ENCODE data around the gene ST8SIA2.

ST8SIA2 gene

GRCh38 chr15:92430069-92430440 lies 36.4 kb downstream of the ST8SIA2 start:
- Histone ChIP-seq H3K4me1 (ENCODE audit: insufficient read depth, low read length, poor library complexity, severe bottlenecking) (peaks cover 7% of the 10 kb centered on the region), H3K79me2 (ENCODE audit: insufficient read depth, low read length) (no peaks in the 10 kb centered on the region), H4K20me1 (ENCODE audit: insufficient read depth, low read length, poor library complexity, severe bottlenecking) (no peaks in the 10 kb centered on the region), H2AFZ (ENCODE audit: low read length) (no peak overlapping the region), H3F3A (ENCODE audit: low read depth) (no peaks in the 10 kb centered on the region), H3K4me3 (ENCODE audit: low read length, poor library complexity, severe bottlenecking) (no peak overlapping the region), H3K9me2 (replicated peaks; ENCODE audit: low read depth, low read length) (no peaks in the 10 kb centered on the region), H3K36me3 (ENCODE audit: insufficient read depth, low read length) (no peaks in the 10 kb centered on the region), H3K9me3 (ENCODE audit: insufficient read depth, low read depth, low read length) (no peaks in the 10 kb centered on the region), H3K4me2 (ENCODE audit: low read depth, low read length, poor library complexity, severe bottlenecking) (no peak overlapping the region), H3K27me3 (ENCODE audit: insufficient read depth, low read length, poor library complexity, severe bottlenecking) (no peaks in the 10 kb centered on the region), H3K9ac (ENCODE audit: low read depth, low read length, poor library complexity, severe bottlenecking) (no peak overlapping the region)
- TF ChIP-seq EZH2phosphoT487 (IDR thresholded peaks at IDR 0.05; ENCODE audit: borderline replicate concordance) = no peak
- no peak for TF ChIP-seq CTCF (conservative IDR thresholded peaks at IDR 0.05; ENCODE audit: low read length)

DNA sequence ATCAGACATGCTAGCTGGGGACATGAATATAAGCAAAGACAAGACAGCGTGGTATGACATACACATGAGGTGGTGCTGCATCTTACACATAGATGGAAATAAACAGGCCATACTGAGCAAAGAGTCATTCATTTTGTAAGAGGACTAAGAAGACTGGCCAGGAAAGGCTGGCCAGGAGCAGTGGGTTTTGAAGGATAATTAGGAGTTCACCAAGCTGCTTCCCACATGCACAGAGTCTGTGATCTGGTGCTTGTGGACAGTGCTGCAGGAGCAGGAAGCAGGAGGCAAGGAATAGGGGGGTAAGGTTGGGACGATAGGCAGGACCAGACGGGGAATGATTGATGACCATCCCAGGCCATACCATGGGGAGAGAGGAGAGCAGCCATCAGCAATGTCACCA lies 41.5 kb downstream of the ST8SIA2 start:
- H3K9ac ChIP-seq (ENCODE audit: low read depth, low read length, poor library complexity, severe bottlenecking) = no peak overlapping the region
- H3K9me2 ChIP-seq (replicated peaks; ENCODE audit: low read depth, low read length) = no peaks in the 10 kb centered on the region
- no peaks in the 10 kb centered on the region for H3K36me3 ChIP-seq (ENCODE audit: insufficient read depth, low read length)
- no peak overlapping the region for H3K4me3 ChIP-seq (ENCODE audit: low read length, poor library complexity, severe bottlenecking)
- H3F3A ChIP-seq (ENCODE audit: low read depth) = no peaks in the 10 kb centered on the region
- H4K20me1 ChIP-seq (ENCODE audit: insufficient read depth, low read length, poor library complexity, severe bottlenecking) = no peaks in the 10 kb centered on the region
- H3K27me3 ChIP-seq (ENCODE audit: insufficient read depth, low read length, poor library complexity, severe bottlenecking) = no peaks in the 10 kb centered on the region
- H3K9me3 ChIP-seq (ENCODE audit: insufficient read depth, low read depth, low read length) = no peaks in the 10 kb centered on the region
- H3K4me1 ChIP-seq (ENCODE audit: insufficient read depth, low read length, poor library complexity, severe bottlenecking) = no peaks in the 10 kb centered on the region
- H3K4me2 ChIP-seq (ENCODE audit: low read depth, low read length, poor library complexity, severe bottlenecking) = no peak overlapping the region
- H2AFZ ChIP-seq (ENCODE audit: low read length) = no peak overlapping the region
- TF ChIP-seq CTCF (conservative IDR thresholded peaks at IDR 0.05; ENCODE audit: low read length) (no peak), EZH2phosphoT487 (IDR thresholded peaks at IDR 0.05; ENCODE audit: borderline replicate concordance) (no peak)
- H3K79me2 ChIP-seq (ENCODE audit: insufficient read depth, low read length) = no peaks in the 10 kb centered on the region

- TF ChIP-seq EZH2phosphoT487 (IDR thresholded peaks at IDR 0.05; ENCODE audit: borderline replicate concordance) (no peak), CTCF (conservative IDR thresholded peaks at IDR 0.05; ENCODE audit: low read length) (no peak)
- H3K4me2 ChIP-seq (ENCODE audit: low read depth, low read length, poor library complexity, severe bottlenecking) = no peak overlapping the region
- no peaks in the 10 kb centered on the region for H3K36me3 ChIP-seq (ENCODE audit: insufficient read depth, low read length)
- no peaks in the 10 kb centered on the region for H3K79me2 ChIP-seq (ENCODE audit: insufficient read depth, low read length)
- H3K4me3 ChIP-seq (ENCODE audit: low read length, poor library complexity, severe bottlenecking) = no peak overlapping the region
- H4K20me1 ChIP-seq (ENCODE audit: insufficient read depth, low read length, poor library complexity, severe bottlenecking) = no peaks in the 10 kb centered on the region
- H2AFZ ChIP-seq (ENCODE audit: low read length) = no peak overlapping the region
- no peaks in the 10 kb centered on the region for H3K27me3 ChIP-seq (ENCODE audit: insufficient read depth, low read length, poor library complexity, severe bottlenecking)
- no peaks in the 10 kb centered on the region for H3K9me3 ChIP-seq (ENCODE audit: insufficient read depth, low read depth, low read length)
- H3K9ac ChIP-seq (ENCODE audit: low read depth, low read length, poor library complexity, severe bottlenecking) = no peak overlapping the region
- H3K4me1 ChIP-seq (ENCODE audit: insufficient read depth, low read length, poor library complexity, severe bottlenecking) = no peaks in the 10 kb centered on the region
- H3K9me2 ChIP-seq (replicated peaks; ENCODE audit: low read depth, low read length) = no peaks in the 10 kb centered on the region
- no peaks in the 10 kb centered on the region for H3F3A ChIP-seq (ENCODE audit: low read depth)
Measured at GRCh38 chr15:92438471-92438870, 44.8 kb downstream of the ST8SIA2 start.

Data from Loucy (cell line).